Peyer's patch (tissue), 4 donors: ENCODE measurements around the gene CD3E. TPM values are rescaled to one million over a fixed set of nuclear protein-coding genes. Genes with fewer than 3 reads are reported as not detected.

Experiments used
- DNase-seq, 3 donors: peaks; one replicate each; pipeline ENCODE4 v3.0.0-alpha.2; 2017 to 2019
- H3K27ac ChIP-seq, 4 donors: fragments of 200-600 bp; sonication (generic); one replicate each; pipeline ENCODE4 v1.5.1; 2016 to 2019
- H3K27me3 ChIP-seq, 2 donors: fragments of 200-600 bp; sonication (generic); one replicate each; pipeline ENCODE4 v1.5.1; 2019
- H3K36me3 ChIP-seq, 3 donors: fragments of 200-600 bp; sonication (generic); one replicate each; pipeline ENCODE4 v1.5.1; 2016 to 2019
- H3K4me1 ChIP-seq, 4 donors: fragments of 200-600 bp; sonication (generic); one replicate each; pipeline ENCODE4 v1.5.1; 2016 to 2019
- H3K4me3 ChIP-seq, 4 donors: fragments of 200-600 bp; sonication (generic); 1 replicate in 3 of 4; 2 replicates in 1 of 4; pipeline ENCODE4 v1.5.1; 2016 to 2019; ENCODE audit warnings: mild to moderate bottlenecking in 1 of 4
- H3K9me3 ChIP-seq, 4 donors: fragments of 200-600 bp; sonication (generic); one replicate each; pipeline ENCODE4 v1.5.1; 2016 to 2019; ENCODE audit warnings: mild to moderate bottlenecking in 1 of 4
- POLR2A ChIP-seq, 2 donors: fragments of 450-650 bp; IDR thresholded peaks; one replicate each; pipeline ENCODE4 v1.5.1; 2017; ENCODE audit warnings: antibody characterized with exemption in 2 of 2, mild to moderate bottlenecking in 2 of 2, moderate library complexity in 2 of 2
- total RNA-seq, 4 donors: library from RNA; depleted of rRNA; stranded (reverse); fragments of >200 nt; gene quantifications; one replicate each; pipeline ENCODE4 v1.1.0, GENCODE V29; 2016
- TF ChIP-seq, protein P1 (sequence below), 6 experiments: fragments of 450-650 bp in 4 of 6; fragments of 200-600 bp in 2 of 6; sonication (generic) in 1 of 6; IDR thresholded peaks; one replicate each; pipeline ENCODE4 v1.5.1; 2017 to 2019; ENCODE audit warnings: antibody characterized with exemption in 6 of 6, mild to moderate bottlenecking in 3 of 6, moderate library complexity in 1 of 6

The CD3E gene
- total RNA-seq, 4 donors from 2014 or later = 6.6 to 9.9 (median 8.7) TPM

DNA sequence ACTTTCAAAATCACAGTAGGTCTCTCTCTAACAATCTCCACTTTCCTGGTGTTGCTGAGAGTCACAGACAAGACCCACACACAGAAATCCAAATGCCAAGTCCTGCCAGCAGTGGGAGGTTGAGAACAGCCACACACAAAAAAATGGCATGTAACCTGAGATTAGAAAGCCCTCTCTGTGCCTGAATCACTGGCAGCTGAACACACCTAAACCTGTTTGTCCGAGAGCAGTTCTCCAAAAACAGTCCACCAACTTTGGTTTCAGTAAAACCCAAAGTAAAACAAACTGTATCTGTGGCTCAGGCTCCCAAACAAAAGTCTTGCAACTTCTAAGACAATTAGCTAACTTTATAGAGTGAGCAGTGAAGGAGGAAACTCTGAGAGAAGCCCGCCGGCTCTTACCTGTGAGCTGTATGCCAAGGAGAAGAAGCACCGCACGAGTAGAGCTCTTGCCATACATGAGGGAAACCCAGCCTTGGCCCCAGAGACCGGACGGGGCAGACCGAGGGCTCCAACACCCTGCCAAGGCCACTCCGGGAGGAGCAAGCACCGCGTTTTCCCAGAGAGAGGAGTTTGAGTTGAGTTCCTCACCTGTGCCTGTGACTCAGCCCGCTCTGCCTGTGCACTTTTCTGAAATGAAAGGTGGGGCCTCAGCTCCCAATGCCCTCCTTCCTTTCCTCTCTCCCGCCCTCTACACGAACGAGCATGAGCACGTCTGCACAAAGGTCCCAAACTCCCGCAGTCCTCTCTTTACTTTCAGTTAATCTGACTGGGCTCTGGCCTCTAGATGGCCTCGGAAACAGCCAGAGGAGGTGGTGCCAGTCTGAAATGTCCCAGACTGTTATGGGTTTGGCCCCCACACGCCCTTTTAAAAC, 40.6 kb upstream of the CD3E start, which contains the start of gene MPZL2:
Gene MPZL2 (minus strand): TSS at position 603 of the 874 bp plus-strand sequence. CDS start 144 bp downstream, at position 459.
- peaks cover 0 to 13% (median 0%) of the 10 kb centered on the region in 4 donors for H3K4me1 ChIP-seq
- DNase-seq = peak in 2 of 3 donors; percentile 73 to 77
- no peaks in the 10 kb centered on the region for H3K9me3 ChIP-seq
- no peaks in the 10 kb centered on the region for H3K27me3 ChIP-seq
- no peaks in the 10 kb centered on the region for H3K36me3 ChIP-seq
- H3K27ac ChIP-seq = peak within 1 kb of the TSS in 3 of 4 donors; percentile 13 to 75 (median 71)
- peak; percentile 41 to 68 for TF ChIP-seq POLR2A (IDR thresholded peaks at IDR 0.05)
- TF ChIP-seq, protein P1, sequence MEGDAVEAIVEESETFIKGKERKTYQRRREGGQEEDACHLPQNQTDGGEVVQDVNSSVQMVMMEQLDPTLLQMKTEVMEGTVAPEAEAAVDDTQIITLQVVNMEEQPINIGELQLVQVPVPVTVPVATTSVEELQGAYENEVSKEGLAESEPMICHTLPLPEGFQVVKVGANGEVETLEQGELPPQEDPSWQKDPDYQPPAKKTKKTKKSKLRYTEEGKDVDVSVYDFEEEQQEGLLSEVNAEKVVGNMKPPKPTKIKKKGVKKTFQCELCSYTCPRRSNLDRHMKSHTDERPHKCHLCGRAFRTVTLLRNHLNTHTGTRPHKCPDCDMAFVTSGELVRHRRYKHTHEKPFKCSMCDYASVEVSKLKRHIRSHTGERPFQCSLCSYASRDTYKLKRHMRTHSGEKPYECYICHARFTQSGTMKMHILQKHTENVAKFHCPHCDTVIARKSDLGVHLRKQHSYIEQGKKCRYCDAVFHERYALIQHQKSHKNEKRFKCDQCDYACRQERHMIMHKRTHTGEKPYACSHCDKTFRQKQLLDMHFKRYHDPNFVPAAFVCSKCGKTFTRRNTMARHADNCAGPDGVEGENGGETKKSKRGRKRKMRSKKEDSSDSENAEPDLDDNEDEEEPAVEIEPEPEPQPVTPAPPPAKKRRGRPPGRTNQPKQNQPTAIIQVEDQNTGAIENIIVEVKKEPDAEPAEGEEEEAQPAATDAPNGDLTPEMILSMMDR (IDR thresholded peaks at IDR 0.05) = peak in 2 of 6 experiments; percentile 5 to 10
- peak within 1 kb of the TSS; percentile 12 to 47 (median 36) for H3K4me3 ChIP-seq

DNA sequence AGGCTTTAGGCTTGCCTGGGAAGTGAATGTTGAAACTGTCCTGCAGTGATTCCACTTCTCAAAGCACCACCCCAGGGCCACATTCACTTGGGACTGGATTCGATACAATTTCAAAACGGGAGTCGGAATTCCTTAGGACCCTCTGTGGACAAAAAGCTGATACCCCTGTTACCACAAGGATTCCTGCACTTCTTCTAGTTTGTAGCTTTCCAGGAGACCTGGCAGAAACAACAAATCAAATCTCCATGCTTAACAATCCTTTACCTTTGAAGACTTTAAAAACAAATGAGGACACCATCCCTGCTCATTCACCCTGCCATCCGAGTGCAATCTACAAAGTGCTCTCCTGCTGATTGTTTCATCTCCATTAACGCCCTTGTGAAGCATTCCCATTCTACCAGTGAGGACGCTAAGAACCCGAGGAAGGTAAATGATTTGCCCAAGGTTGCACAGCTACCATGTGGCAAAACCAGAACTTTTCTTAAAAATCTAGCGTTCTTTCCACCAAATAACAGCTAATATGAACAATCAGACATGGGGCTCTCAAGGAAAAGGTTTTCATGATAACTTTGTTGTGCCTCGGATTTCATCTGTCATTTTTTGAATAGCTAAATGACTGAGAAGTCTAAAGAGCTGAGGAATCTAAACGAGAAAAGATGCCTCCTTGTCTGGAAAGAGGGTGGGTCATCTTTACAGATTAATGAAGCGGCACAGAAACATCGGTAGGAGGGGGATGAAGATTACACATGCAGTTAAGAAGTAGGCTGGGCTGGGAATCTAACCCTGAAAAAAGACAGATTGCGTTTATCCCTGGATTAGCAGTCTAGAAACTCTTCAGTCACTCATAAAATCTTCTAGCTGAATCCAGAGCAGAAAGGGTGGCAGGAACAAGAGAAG, 39.7 kb upstream of the CD3E start:
- no peaks in the 10 kb centered on the region for H3K9me3 ChIP-seq
- TF ChIP-seq, protein P1 (IDR thresholded peaks at IDR 0.05) = no peak
- no peak for TF ChIP-seq POLR2A (IDR thresholded peaks at IDR 0.05)

DNA sequence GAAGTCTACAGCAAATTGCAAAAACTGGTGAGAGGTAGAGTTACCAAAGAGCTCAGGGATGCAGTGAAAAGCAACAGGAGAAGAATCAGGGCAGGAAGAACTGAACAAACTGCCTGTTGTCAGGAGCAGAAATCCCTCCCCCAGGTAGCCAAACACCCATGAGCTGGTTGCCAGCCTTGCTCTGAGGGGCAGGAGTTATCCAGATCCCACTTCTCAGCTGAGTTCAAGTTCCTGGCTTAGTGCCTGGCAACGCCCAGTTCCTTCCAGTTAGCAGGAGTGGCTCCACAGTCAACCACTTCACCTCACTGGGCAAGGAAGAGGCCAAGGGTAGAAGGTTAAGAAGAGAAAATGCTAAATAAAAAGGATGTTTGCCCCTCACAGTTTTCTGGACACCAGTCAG, 38.6 kb upstream of the CD3E start:
- H3K27ac ChIP-seq = peak overlapping the region in 1 of 4 donors; percentile 20
- no peak for TF ChIP-seq POLR2A (IDR thresholded peaks at IDR 0.05)

More for the DNA sequence above, 39.7 kb upstream of the CD3E start:
- H3K36me3 ChIP-seq = no peaks in the 10 kb centered on the region
- H3K27me3 ChIP-seq = no peaks in the 10 kb centered on the region
- peaks cover 0 to 13% (median 0%) of the 10 kb centered on the region in 4 donors for H3K4me1 ChIP-seq
- no peak for DNase-seq
- peak overlapping the region in 3 of 4 donors; percentile 9 to 75 (median 71) for H3K27ac ChIP-seq
- peak overlapping the region in 2 of 4 donors; percentile 46 to 47 for H3K4me3 ChIP-seq

DNA sequence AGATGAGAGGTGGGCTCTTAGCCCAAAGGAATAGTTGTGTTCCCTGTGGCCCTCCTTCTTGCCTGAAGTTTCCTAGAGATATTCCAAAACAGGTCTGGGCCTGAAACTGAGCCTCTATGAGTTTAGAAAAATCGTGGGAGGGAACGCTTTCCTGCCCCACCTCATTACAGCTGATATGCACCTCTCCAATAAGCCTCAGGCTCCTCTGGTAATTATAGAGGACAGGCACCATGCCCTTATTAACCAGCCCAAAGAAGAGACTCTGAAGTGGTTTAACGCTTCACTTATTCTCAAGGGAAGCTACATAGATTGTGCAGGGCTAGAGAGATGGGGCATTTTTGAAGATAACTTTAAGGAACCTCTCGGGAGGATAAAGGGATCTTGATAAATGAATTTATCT, 37.0 kb upstream of the CD3E start:
- Histone ChIP-seq H3K4me1 (peaks cover 0 to 8% (median 0%) of the 10 kb centered on the region in 4 donors), H3K4me3 (no peak overlapping the region), H3K9me3 (no peaks in the 10 kb centered on the region), H3K36me3 (no peaks in the 10 kb centered on the region), H3K27me3 (no peaks in the 10 kb centered on the region), H3K27ac (no peak overlapping the region)
- TF ChIP-seq POLR2A (IDR thresholded peaks at IDR 0.05) = no peak
- TF ChIP-seq, protein P1 (IDR thresholded peaks at IDR 0.05) = no peak
- no peak for DNase-seq

More for the DNA sequence above, 38.6 kb upstream of the CD3E start:
- peaks cover 0 to 13% (median 0%) of the 10 kb centered on the region in 4 donors for H3K4me1 ChIP-seq
- no peak overlapping the region for H3K4me3 ChIP-seq
- no peaks in the 10 kb centered on the region for H3K9me3 ChIP-seq
- H3K27me3 ChIP-seq = no peaks in the 10 kb centered on the region
- H3K36me3 ChIP-seq = no peaks in the 10 kb centered on the region
- DNase-seq = peak in 2 of 3 donors; percentile 60 to 64

DNA sequence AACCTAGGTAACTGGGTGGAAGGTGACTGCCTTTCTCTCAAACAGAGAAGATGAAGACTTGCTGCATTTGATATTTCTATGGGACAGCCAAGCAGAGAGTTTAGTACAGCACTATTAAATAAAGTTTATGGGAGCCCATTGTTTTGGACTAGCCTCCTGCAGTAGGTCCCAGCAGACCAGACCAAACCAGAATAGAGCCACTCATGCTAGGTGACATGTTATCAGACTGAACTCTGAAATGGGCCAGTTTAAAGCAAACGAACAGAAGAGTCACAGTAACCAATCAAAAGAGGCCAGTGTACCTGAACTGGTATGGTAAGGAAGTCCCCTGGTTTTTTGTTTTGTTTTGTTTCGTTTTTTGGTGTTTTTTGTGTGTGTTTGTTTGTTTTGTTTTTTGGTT, 32.5 kb upstream of the CD3E start:
- H3K36me3 ChIP-seq = no peaks in the 10 kb centered on the region
- H3K4me3 ChIP-seq = no peak overlapping the region
- H3K27ac ChIP-seq = no peak overlapping the region
- no peaks in the 10 kb centered on the region for H3K4me1 ChIP-seq
- TF ChIP-seq, protein P1 (IDR thresholded peaks at IDR 0.05) = no peak
- TF ChIP-seq POLR2A (IDR thresholded peaks at IDR 0.05) = no peak
- H3K9me3 ChIP-seq = no peaks in the 10 kb centered on the region
- no peaks in the 10 kb centered on the region for H3K27me3 ChIP-seq
- DNase-seq = no peak
